ENCODE data around the gene CDH18.

DNA sequence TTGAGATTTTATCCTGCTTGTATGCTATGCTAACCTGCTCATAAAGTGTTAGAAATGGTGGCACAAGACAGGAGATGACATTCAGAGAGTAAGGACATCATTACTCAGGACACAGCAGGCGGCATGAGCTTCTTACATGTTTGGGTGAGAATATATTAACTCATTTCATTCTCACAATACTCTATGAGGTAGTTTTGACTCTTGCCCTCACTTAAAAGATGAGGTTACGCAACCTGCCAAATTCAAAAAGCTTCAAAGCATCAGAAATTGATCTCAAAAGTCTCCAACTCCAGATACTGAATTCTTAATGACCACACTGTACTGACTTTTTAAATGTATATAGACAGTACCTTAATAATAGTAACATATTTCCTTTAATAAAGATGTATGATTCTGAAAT lies 60.8 kb downstream of the CDH18 start:
- no peak for TF ChIP-seq GATA2 (IDR thresholded peaks at IDR 0.05; ENCODE audit: low read depth, low read length)
- TF ChIP-seq GATA3 (IDR thresholded peaks at IDR 0.05; ENCODE audit: low read depth, low read length): no peak
